Middle frontal gyrus (tissue), 1 donor: Measurements from ENCODE around the gene ASPG.

Source experiments
- DNase-seq: peaks from one replicate; pipeline ENCODE4 v3.0.0-alpha.2; 2015; ENCODE audit warnings: low spot score; ENCODE audit errors: extremely low spot score

ASPG gene

DNA sequence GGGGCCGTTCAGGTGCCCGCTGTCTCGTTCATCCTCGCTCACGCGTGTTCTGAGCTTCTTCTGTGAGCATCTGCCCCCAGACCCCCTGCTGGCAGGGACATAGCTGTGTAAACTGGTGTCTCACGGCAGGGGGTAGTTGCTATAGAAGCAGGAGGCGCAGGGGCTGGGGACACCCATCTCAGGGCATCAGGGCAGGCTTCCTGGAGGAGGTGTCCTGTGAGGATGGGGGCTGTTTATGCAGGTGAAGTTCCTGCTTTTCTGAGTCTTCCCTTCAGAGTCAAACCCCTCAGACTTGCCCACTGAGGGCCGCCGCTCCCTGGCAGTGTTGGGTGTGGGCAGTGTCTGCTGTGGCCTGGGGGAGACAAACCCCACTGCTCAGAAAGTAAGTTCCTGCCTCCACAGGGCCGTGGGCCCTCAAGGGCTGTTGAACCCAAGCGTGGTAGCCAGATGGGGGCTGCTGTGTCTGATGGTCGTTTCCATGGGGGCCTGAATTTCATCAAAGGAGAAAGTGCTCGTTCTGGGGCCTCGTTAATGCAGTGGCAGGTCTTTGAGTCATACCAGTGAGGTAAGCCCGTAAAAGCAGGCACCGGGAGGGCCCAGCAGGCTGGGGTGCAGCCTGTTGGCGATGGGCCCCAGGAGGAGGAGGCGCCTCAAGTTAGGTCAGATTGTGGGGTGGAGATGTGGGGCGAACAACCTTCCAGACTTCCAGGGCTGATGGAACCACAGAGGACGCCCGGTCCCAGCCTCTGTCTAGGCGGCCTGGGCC, 76.3 kb downstream of the ASPG start:
- no peak for DNase-seq

GRCh38 chr14:104162495-104162894, 77.0 kb downstream of the ASPG start:
- DNase-seq, result no peak

- no peak for DNase-seq
Observed at GRCh38 chr14:104163541-104163940, 78.0 kb downstream of the ASPG start.

DNA sequence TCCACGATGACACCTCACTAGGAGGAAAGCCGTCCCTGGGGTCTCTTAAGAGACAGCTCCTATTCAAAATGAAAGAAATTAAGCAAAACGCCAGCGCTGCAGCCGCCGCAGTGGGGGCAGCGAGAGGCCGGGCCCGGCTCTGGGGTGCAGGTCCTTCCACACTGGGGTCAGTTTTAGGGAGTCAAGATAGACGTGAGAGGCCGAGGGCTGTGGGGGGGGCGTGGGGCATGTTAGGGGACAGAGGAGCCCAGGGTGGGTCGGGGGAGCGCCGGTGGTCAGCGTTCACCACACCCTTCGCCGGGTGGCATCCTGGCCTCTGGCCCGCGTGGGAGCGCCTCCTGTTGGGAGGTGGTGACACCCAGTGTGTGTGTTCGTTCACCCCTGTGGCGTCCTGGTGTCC, 78.5 kb downstream of the ASPG start:
- DNase-seq, result no peak

- no peak for DNase-seq
Observed at GRCh38 chr14:104164512-104164911, 79.0 kb downstream of the ASPG start.
